Measurements from ENCODE around the gene DHRSX. TPM values are rescaled to one million over a fixed set of nuclear protein-coding genes. Genes with fewer than 3 reads are reported as not detected.
A peak's percentile ranks its signal among the peaks of the same experiment; 100 is the strongest.
"Not testable (repeated sequence)": the region's sequence is repeated elsewhere in the genome, so short reads cannot be mapped to it uniquely, and the experiment has no call there.

DHRSX gene
- total RNA-seq, 2 donors from 2014 or later, result 36.5 to 45.4 TPM

DNA sequence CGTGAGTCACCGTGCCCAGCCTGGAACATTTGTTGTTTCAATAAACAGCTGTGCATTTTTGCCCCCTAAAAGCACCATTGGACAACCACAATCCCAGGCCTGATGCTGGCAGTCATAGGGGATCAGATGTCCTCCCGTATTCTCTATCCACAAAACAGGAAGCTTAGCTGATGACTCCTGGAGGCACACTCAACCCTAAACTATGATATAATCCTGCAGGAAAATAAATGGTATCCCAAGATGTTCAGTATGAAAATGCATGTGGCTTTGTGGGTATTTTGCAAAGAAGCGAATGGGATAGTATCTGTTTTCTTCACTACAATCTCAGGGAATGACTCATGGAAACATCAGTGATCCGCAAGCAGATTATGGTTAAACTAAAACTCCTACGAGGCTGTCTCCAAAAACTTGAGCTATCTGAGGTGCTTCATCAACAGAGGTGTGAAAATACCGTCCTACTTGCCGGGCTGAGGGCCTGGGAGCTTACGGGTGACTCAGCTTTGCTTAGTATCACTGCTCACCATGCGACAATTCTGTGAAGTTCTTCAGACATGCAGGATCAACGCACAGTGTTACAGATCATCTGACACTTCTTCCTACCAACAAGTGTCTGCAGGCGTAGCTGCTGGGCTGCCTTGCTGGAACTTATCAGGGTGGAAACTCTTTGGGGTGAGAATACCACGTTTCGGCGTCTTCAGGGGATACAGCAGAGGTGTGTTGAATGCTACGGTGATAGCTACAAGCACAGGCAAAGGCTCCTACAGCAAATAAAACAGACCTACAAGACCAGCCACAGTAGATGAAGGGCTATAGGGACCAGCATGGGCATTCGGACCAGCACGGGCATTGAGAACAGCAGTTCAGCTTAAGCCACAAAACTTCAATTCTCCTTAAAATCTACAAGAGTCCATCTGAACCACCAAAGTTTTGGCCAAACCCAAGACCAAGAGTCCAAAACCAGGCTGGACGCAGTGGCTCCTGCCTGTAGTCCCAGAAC lies 148.5 kb downstream of the DHRSX start:
- Histone ChIP-seq H3K4me1 (ENCODE audit: control insufficient read depth, insufficient read depth, low read length) (no peaks in the 10 kb centered on the region), H3K27me3 (ENCODE audit: control insufficient read depth, insufficient read depth, low read length, poor library complexity, severe bottlenecking) (no peaks in the 10 kb centered on the region), H3K9me3 (ENCODE audit: control insufficient read depth, low read length) (no peaks in the 10 kb centered on the region), H3K36me3 (ENCODE audit: control insufficient read depth, insufficient read depth, low read length) (no peaks in the 10 kb centered on the region), H3K4me3 (ENCODE audit: low read length) (no peak overlapping the region), H3K9ac (ENCODE audit: extremely low read depth, low read length, poor library complexity, severe bottlenecking) (no peak overlapping the region), H3K27ac (ENCODE audit: low read depth, low read length) (no peak overlapping the region)
- no peaks in the 10 kb centered on the region for H3K27me3 Mint-ChIP-seq (ENCODE audit: insufficient read depth)
- WGBS, 2 experiments (ENCODE audit: insufficient coverage in 1 of 2, insufficient read length in 1 of 2), result 85 to 87% methylated on average over 16 to 19 of the region's 19 CpGs
- H3K36me3 Mint-ChIP-seq (ENCODE audit: low read depth), result peaks cover 21% of the 10 kb centered on the region
- H3K4me1 Mint-ChIP-seq, result peaks cover 12% of the 10 kb centered on the region
- peak overlapping the region; percentile 82 for H3K27ac Mint-ChIP-seq
- no peak overlapping the region for H3K4me3 Mint-ChIP-seq
- peaks cover 8% of the 10 kb centered on the region for H3K9me3 Mint-ChIP-seq
- TF ChIP-seq, protein P1, sequence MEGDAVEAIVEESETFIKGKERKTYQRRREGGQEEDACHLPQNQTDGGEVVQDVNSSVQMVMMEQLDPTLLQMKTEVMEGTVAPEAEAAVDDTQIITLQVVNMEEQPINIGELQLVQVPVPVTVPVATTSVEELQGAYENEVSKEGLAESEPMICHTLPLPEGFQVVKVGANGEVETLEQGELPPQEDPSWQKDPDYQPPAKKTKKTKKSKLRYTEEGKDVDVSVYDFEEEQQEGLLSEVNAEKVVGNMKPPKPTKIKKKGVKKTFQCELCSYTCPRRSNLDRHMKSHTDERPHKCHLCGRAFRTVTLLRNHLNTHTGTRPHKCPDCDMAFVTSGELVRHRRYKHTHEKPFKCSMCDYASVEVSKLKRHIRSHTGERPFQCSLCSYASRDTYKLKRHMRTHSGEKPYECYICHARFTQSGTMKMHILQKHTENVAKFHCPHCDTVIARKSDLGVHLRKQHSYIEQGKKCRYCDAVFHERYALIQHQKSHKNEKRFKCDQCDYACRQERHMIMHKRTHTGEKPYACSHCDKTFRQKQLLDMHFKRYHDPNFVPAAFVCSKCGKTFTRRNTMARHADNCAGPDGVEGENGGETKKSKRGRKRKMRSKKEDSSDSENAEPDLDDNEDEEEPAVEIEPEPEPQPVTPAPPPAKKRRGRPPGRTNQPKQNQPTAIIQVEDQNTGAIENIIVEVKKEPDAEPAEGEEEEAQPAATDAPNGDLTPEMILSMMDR (conservative IDR thresholded peaks at IDR 0.05), result no peak
- peak; percentile 55 for DNase-seq

DNA sequence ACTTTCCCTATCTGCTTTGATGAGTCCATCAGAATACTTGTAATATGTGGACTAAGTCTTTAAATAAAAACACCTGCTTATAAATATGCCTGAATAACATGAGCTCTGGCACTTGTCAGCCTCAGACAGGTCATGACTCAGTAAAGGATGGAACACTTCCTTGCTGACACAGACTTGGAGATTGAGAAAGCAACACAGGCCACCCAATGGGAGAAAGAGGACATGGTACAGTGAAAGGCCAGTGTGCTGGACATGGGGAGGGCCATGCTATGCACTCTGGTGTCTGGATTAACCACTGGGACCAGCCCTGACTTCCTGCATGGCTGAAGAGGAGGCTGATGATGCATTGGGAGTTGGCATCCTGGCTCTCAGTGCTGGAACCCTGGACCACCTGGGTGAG lies 149.5 kb downstream of the DHRSX start:
- Mint-ChIP-seq H3K36me3 (ENCODE audit: low read depth) (peaks cover 30% of the 10 kb centered on the region), H3K4me1 (peaks cover 12% of the 10 kb centered on the region), H3K4me3 (no peak overlapping the region), H3K27me3 (ENCODE audit: insufficient read depth) (no peaks in the 10 kb centered on the region), H3K9me3 (peaks cover 11% of the 10 kb centered on the region), H3K27ac (no peak overlapping the region)
- no peak for DNase-seq
- H3K9me3 ChIP-seq (ENCODE audit: control insufficient read depth, low read length), result no peaks in the 10 kb centered on the region
- H3K36me3 ChIP-seq (ENCODE audit: control insufficient read depth, insufficient read depth, low read length), result no peaks in the 10 kb centered on the region
- H3K4me3 ChIP-seq (ENCODE audit: low read length), result no peak overlapping the region
- TF ChIP-seq, protein P1 (conservative IDR thresholded peaks at IDR 0.05), result no peak
- H3K4me1 ChIP-seq (ENCODE audit: control insufficient read depth, insufficient read depth, low read length), result no peaks in the 10 kb centered on the region
- H3K27ac ChIP-seq (ENCODE audit: low read depth, low read length), result no peak overlapping the region
- H3K27me3 ChIP-seq (ENCODE audit: control insufficient read depth, insufficient read depth, low read length, poor library complexity, severe bottlenecking), result no peaks in the 10 kb centered on the region
- no peak overlapping the region for H3K9ac ChIP-seq (ENCODE audit: extremely low read depth, low read length, poor library complexity, severe bottlenecking)

DNA sequence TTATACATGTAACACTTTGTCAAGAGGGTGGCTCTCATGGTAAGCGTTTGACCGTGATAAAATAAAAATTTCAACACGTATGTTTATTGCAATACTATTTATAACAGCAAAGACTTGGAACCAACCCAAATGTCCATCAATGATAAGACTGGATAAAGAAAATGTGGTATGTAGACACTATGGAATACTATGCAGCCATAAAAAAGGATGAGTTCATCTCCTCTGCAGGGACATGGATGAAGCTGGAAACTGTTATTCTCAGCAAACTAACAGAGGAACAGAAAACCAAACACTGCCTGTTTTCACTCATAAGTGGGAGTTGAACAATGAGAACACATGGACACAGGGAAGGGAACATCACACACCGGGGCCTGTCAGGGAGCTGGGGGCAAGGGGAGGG lies 150.1 kb downstream of the DHRSX start:
- DNase-seq; H3K27me3 Mint-ChIP-seq (ENCODE audit: insufficient read depth); H3K27me3 ChIP-seq (ENCODE audit: control insufficient read depth, insufficient read depth, low read length, poor library complexity, severe bottlenecking); H3K36me3 ChIP-seq (ENCODE audit: control insufficient read depth, insufficient read depth, low read length); H3K4me1 ChIP-seq (ENCODE audit: control insufficient read depth, insufficient read depth, low read length); H3K27ac Mint-ChIP-seq; H3K9me3 ChIP-seq (ENCODE audit: control insufficient read depth, low read length); H3K9ac ChIP-seq (ENCODE audit: extremely low read depth, low read length, poor library complexity, severe bottlenecking); H3K4me3 Mint-ChIP-seq; H3K4me3 ChIP-seq (ENCODE audit: low read length); H3K27ac ChIP-seq (ENCODE audit: low read depth, low read length): not testable (repeated sequence)
- WGBS, 2 experiments (ENCODE audit: insufficient coverage in 1 of 2, insufficient read length in 1 of 2), result 100% methylated on average over 2 to 4 of the region's 4 CpGs
- Mint-ChIP-seq H3K4me1 (peaks cover 12% of the 10 kb centered on the region), H3K9me3 (peaks cover 17% of the 10 kb centered on the region), H3K36me3 (ENCODE audit: low read depth) (peaks cover 35% of the 10 kb centered on the region)

DNA sequence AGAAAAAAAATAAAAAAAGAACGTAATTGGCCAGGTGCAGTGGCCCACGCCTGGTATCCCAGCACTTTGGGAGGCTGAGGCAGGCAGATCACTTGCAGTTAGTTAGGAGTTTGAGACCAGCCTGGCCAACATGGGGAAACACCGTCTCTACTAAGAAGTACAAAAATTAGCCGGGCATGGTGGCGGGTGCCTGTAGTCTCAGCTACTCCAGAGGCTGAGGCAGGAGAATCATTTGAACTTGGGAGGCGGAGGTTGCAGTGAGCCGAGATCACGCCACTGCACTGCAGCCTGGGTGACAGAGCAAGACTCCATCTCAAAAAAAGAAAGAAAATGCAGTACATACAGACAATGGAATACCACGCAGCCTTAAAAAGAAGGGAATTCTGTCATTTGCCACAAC lies 150.7 kb downstream of the DHRSX start:
- DNase-seq; H3K27me3 ChIP-seq (ENCODE audit: control insufficient read depth, insufficient read depth, low read length, poor library complexity, severe bottlenecking); H3K9me3 ChIP-seq (ENCODE audit: control insufficient read depth, low read length); H3K4me1 ChIP-seq (ENCODE audit: control insufficient read depth, insufficient read depth, low read length); H3K9ac ChIP-seq (ENCODE audit: extremely low read depth, low read length, poor library complexity, severe bottlenecking); H3K27ac ChIP-seq (ENCODE audit: low read depth, low read length); H3K4me3 Mint-ChIP-seq; H3K36me3 ChIP-seq (ENCODE audit: control insufficient read depth, insufficient read depth, low read length); H3K27ac Mint-ChIP-seq; H3K4me3 ChIP-seq (ENCODE audit: low read length); H3K27me3 Mint-ChIP-seq (ENCODE audit: insufficient read depth): not testable (repeated sequence)
- WGBS, 2 experiments (ENCODE audit: insufficient coverage in 1 of 2, insufficient read length in 1 of 2), result 95 to 99% methylated on average over 9 of the region's 9 CpGs
- Mint-ChIP-seq H3K4me1 (peaks cover 12% of the 10 kb centered on the region), H3K36me3 (ENCODE audit: low read depth) (peaks cover 41% of the 10 kb centered on the region), H3K9me3 (peaks cover 24% of the 10 kb centered on the region)

Measured in endodermal cell (in vitro differentiated cells).